Measurements from ENCODE around the gene TNNI2.

Gene TNNI2

DNA sequence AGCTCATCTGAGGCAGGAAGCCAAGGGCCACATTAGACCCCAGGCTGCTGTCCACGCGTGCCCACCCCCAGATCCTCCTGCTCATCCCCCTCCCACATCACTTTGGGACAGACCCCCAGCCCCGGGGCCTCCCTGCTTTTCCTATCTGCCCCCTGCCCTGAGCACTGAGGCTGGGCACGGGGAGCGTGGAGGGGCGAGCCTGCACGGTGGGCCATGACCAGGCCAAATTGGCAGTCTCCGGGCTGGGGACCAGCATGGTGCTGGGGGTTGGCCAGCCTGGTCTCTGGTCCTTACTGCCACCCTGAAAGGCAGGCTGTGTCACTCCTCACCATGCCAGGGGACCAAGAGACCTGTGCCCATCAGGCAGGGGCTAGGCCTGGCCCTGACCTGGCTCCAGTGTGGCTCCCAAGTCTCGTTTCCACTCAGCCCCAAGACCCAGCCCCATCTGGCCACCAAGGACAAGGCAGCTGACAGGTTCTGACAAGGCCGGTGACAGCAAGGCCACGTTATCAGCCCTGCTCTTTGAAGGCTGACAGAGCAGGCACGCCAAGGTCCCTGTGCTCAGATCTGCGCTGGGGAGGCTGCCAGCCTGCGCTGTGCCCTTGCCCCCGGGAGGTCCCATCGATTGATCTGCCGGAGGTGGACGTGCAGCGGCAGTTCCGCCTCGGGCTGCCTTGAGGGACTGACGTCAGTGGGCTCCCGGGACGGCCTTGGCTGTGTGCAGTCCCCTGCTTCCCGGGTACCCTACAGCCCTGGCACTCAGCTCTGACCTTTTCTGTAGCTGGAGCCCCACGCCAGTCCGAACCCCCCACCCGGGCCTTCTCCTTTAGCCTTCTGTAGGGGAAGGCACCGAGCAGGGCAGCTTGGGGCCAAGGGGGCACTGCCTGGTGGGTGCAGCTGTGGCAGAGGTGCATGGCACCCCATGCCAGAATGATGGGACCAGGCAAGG is 3.6 kb downstream of the TNNI2 start:
- TF ChIP-seq, protein P1, sequence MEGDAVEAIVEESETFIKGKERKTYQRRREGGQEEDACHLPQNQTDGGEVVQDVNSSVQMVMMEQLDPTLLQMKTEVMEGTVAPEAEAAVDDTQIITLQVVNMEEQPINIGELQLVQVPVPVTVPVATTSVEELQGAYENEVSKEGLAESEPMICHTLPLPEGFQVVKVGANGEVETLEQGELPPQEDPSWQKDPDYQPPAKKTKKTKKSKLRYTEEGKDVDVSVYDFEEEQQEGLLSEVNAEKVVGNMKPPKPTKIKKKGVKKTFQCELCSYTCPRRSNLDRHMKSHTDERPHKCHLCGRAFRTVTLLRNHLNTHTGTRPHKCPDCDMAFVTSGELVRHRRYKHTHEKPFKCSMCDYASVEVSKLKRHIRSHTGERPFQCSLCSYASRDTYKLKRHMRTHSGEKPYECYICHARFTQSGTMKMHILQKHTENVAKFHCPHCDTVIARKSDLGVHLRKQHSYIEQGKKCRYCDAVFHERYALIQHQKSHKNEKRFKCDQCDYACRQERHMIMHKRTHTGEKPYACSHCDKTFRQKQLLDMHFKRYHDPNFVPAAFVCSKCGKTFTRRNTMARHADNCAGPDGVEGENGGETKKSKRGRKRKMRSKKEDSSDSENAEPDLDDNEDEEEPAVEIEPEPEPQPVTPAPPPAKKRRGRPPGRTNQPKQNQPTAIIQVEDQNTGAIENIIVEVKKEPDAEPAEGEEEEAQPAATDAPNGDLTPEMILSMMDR (IDR thresholded peaks at IDR 0.05; ENCODE audit: poor library complexity, severe bottlenecking) = no peak
- Histone ChIP-seq H3K36me3 (ENCODE audit: low read depth) (no peaks in the 10 kb centered on the region), H3K9me3 (ENCODE audit: severe bottlenecking) (no peaks in the 10 kb centered on the region), H3K27me3 (ENCODE audit: insufficient read depth, poor library complexity, severe bottlenecking) (no peaks in the 10 kb centered on the region), H3K4me1 (ENCODE audit: insufficient read depth, poor library complexity, severe bottlenecking) (peaks cover 12% of the 10 kb centered on the region), H3K27ac (ENCODE audit: poor library complexity, severe bottlenecking) (no peak overlapping the region), H3K4me3 (ENCODE audit: severe bottlenecking) (no peak overlapping the region)
- DNase-seq (ENCODE audit: low spot score) = no peak
- ATAC-seq (ENCODE audit: low read depth) = no peak

- ATAC-seq (ENCODE audit: low read depth) (no peak), DNase-seq (ENCODE audit: low spot score) (no peak)
- Histone ChIP-seq H3K36me3 (ENCODE audit: low read depth) (no peaks in the 10 kb centered on the region), H3K27me3 (ENCODE audit: insufficient read depth, poor library complexity, severe bottlenecking) (no peaks in the 10 kb centered on the region), H3K4me3 (ENCODE audit: severe bottlenecking) (no peak overlapping the region), H3K27ac (ENCODE audit: poor library complexity, severe bottlenecking) (peak overlapping the region; percentile 44), H3K9me3 (ENCODE audit: severe bottlenecking) (no peaks in the 10 kb centered on the region), H3K4me1 (ENCODE audit: insufficient read depth, poor library complexity, severe bottlenecking) (peaks cover 12% of the 10 kb centered on the region)
- TF ChIP-seq, protein P1 (IDR thresholded peaks at IDR 0.05; ENCODE audit: poor library complexity, severe bottlenecking) = no peak
These were observed 4.3 kb downstream of the TNNI2 start for GRCh38 chr11:1843098-1843473.

DNA sequence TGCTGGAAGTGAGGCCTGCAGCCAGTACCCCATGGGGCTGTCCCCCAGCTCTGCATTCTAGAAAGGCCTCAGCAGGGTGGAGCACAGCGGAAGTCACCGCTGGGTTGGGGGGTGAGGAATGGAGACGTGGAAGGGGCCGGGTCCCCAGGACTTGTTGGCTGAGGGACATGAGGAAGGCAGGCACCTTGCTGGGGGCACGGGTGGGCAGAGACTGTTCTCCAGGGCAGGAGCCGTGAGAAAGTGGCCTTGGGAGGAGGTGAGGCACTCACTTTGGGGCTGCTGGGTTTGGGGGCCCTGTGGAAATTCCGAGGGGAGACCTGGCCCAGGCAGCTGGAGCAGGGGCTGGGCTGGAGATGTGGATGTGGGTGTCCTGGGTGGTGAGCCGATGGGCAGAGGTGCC is 5.0 kb downstream of the TNNI2 start:
- Histone ChIP-seq H3K27me3 (ENCODE audit: insufficient read depth, poor library complexity, severe bottlenecking) (no peaks in the 10 kb centered on the region), H3K4me1 (ENCODE audit: insufficient read depth, poor library complexity, severe bottlenecking) (peaks cover 12% of the 10 kb centered on the region), H3K9me3 (ENCODE audit: severe bottlenecking) (no peaks in the 10 kb centered on the region), H3K27ac (ENCODE audit: poor library complexity, severe bottlenecking) (peak overlapping the region; percentile 44), H3K4me3 (ENCODE audit: severe bottlenecking) (no peak overlapping the region), H3K36me3 (ENCODE audit: low read depth) (no peaks in the 10 kb centered on the region)
- no peak for ATAC-seq (ENCODE audit: low read depth)
- DNase-seq (ENCODE audit: low spot score) = no peak
- TF ChIP-seq, protein P1 (IDR thresholded peaks at IDR 0.05; ENCODE audit: poor library complexity, severe bottlenecking) = no peak

DNA sequence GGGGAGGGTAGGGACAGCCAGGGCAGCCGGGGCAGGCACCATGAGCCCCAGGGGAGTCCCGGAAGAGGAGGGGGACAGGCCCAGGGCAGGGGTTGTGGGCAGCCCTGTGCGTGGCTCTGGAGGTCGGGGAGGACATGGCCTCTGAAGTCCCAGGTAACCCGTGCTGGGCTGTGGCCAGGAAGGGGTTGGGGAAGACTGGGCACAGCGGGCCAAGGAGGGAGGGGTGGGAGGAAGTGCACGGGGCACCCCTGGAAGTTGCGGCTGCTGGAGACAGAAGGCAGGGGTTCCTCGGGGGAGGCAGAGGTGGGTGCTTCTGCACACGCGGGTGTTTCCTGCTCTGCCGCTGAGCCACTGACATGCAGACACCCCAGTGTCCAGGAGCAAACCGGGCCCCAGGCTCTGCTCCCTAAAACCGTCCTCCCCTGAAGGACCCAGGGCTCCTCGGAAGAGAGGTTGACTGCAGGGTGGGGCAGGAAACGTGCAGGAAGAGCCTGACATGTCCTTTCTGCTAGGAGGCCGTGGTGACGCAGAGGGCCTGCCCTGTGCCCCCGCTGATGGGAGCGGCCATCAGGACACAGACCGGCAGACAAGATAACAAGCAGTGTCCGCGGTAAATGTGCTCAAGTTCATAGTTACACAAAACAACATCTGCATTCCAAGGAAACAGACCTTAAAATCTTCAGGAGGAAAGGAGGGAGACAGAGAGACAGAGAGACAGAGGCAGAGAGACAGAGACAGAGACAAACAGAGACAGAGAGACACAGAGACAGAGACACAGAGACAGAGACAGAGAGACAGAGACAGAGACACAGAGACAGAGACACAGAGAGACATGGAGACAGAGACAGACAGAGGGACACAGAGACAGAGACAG is 5.7 kb downstream of the TNNI2 start:
- Histone ChIP-seq H3K9me3 (ENCODE audit: severe bottlenecking) (no peaks in the 10 kb centered on the region), H3K27me3 (ENCODE audit: insufficient read depth, poor library complexity, severe bottlenecking) (no peaks in the 10 kb centered on the region), H3K27ac (ENCODE audit: poor library complexity, severe bottlenecking) (peak overlapping the region; percentile 44), H3K36me3 (ENCODE audit: low read depth) (no peaks in the 10 kb centered on the region), H3K4me3 (ENCODE audit: severe bottlenecking) (no peak overlapping the region), H3K4me1 (ENCODE audit: insufficient read depth, poor library complexity, severe bottlenecking) (peaks cover 12% of the 10 kb centered on the region)
- DNase-seq (ENCODE audit: low spot score) (no peak), ATAC-seq (ENCODE audit: low read depth) (peak; percentile 33; the same call in 2 of the 3 replicates)
- TF ChIP-seq, protein P1 (IDR thresholded peaks at IDR 0.05; ENCODE audit: poor library complexity, severe bottlenecking) = no peak

Data from RWPE2 (cell line).